Left lung (tissue), 10 donors: ENCODE data around the gene MMAB. TPM values are rescaled to one million over a fixed set of nuclear protein-coding genes. Genes with fewer than 3 reads are reported as not detected.
"Not testable (repeated sequence)": the region's sequence is repeated elsewhere in the genome, so short reads cannot be mapped to it uniquely, and the experiment has no call there.

ENCODE experiments used
- ATAC-seq: fragments of 200-7000 bp; cut with Tn5 transposase; one replicate; pipeline ENCODE4 v1.9.1; 2020; ENCODE audit warnings: moderate library complexity
- DNase-seq, 4 donors: peaks; one replicate each; pipeline ENCODE4 v3.0.0-alpha.2; 2013 to 2020
- H3K27ac ChIP-seq, 2 donors: fragments of 200-600 bp; sonication (generic) in 1 of 2; one replicate each; pipeline versions ENCODE4 v1.5.0 to v1.8.0; 2020 to 2021
- H3K27me3 ChIP-seq, 2 donors: fragments of 200-600 bp; sonication (generic) in 1 of 2; one replicate each; pipeline versions ENCODE4 v1.5.0 to v1.8.0; 2020 to 2021
- H3K36me3 ChIP-seq, 2 donors: fragments of 200-600 bp; sonication (generic) in 1 of 2; one replicate each; pipeline versions ENCODE4 v1.5.0 to v1.8.0; 2020 to 2021
- H3K4me1 ChIP-seq, 2 donors: fragments of 200-600 bp; one replicate each; pipeline ENCODE4 v1.8.0; 2021
- H3K4me3 ChIP-seq, 2 donors: fragments of 200-600 bp; sonication (generic) in 1 of 2; one replicate each; pipeline versions ENCODE4 v1.5.0 to v1.8.0; 2020 to 2021; ENCODE audit warnings: mild to moderate bottlenecking in 1 of 2
- H3K9me3 ChIP-seq, 2 donors: fragments of 200-600 bp; sonication (generic) in 1 of 2; one replicate each; pipeline versions ENCODE4 v1.5.0 to v1.8.0; 2020 to 2021
- CTCF ChIP-seq, 2 donors: fragments of 200-600 bp; sonication (generic) in 1 of 2; IDR thresholded peaks; one replicate each; pipeline versions ENCODE4 v1.5.0 to v1.8.0; 2021; ENCODE audit warnings: antibody characterized with exemption in 2 of 2
- intact Hi-C, 2 donors: fragments of 100-400 bp; cut with DNase I; formaldehyde crosslinking; loops; one replicate each; pipeline versions ENCODE4 v1.11.2 to v1.14.2; 2022
- polyA plus RNA-seq, 6 donors: library from polyadenylated mRNA; unstranded; fragments of 120-200 nt; gene quantifications; one replicate each; pipeline ENCODE4 v1.2.1, GENCODE V29; 2013; ENCODE audit not compliant: insufficient read length in 6 of 6
- total RNA-seq, 2 donors: library from RNA; stranded (reverse); fragmentation: NEBNext Ultra II Directional; extraction: Animal tissue kit (Norgen Biotek cat#: 25700); gene quantifications; one replicate each; pipeline ENCODE4 v1.2.1, GENCODE V29; 2021
- donor health status: DM: no; HTN: yes; CAD: no.
- donor health status: DM: no; HTN: no; CAD: no.

MMAB gene
- total and polyA plus RNA-seq, 8 donors = 24.9 to 76.1 (median 32.3) TPM

GRCh38 chr12:109605599-109606228, 32.4 kb upstream of the MMAB start:
- no peak overlapping the region for H3K4me3 ChIP-seq
- no peaks in the 10 kb centered on the region for H3K9me3 ChIP-seq
- H3K36me3 ChIP-seq = no peaks in the 10 kb centered on the region
- no peak for TF ChIP-seq CTCF (IDR thresholded peaks at IDR 0.05)
- no peak overlapping the region for H3K27ac ChIP-seq
- ATAC-seq = no peak
- H3K27me3 ChIP-seq = peaks cover 0 to 34% of the 10 kb centered on the region in 2 donors
- DNase-seq = no peak
- no peaks in the 10 kb centered on the region for H3K4me1 ChIP-seq
- intact Hi-C loops = no loop called here

- no peak for TF ChIP-seq CTCF (IDR thresholded peaks at IDR 0.05)
- Histone ChIP-seq H3K4me1 (no peaks in the 10 kb centered on the region), H3K27ac (no peak overlapping the region), H3K36me3 (no peaks in the 10 kb centered on the region), H3K9me3 (no peaks in the 10 kb centered on the region), H3K4me3 (no peak overlapping the region), H3K27me3 (peaks cover 0 to 34% of the 10 kb centered on the region in 2 donors)
- ATAC-seq (no peak), DNase-seq (no peak)
- intact Hi-C loops = no loop called here
Measured at GRCh38 chr12:109605016-109605415, 31.7 kb upstream of the MMAB start.

- Histone ChIP-seq H3K27ac (no peak overlapping the region), H3K9me3 (no peaks in the 10 kb centered on the region), H3K4me3 (no peak overlapping the region), H3K4me1 (no peaks in the 10 kb centered on the region), H3K36me3 (no peaks in the 10 kb centered on the region), H3K27me3 (peaks cover 0 to 34% of the 10 kb centered on the region in 2 donors)
- TF ChIP-seq CTCF (IDR thresholded peaks at IDR 0.05) = no peak
- no peak for DNase-seq
- intact Hi-C loops = no loop called here
- ATAC-seq = no peak
Measured at GRCh38 chr12:109604132-109604585, 30.9 kb upstream of the MMAB start.

- H3K4me3 ChIP-seq, intact Hi-C loops, H3K27ac ChIP-seq, H3K4me1 ChIP-seq, H3K36me3 ChIP-seq, ATAC-seq, H3K9me3 ChIP-seq: not testable (repeated sequence)
- peaks cover 0 to 26% of the 10 kb centered on the region in 2 donors for H3K27me3 ChIP-seq
- DNase-seq = peak in 1 of 4 donors; percentile 3
Measured at GRCh38 chr12:109602132-109602531, 28.8 kb upstream of the MMAB start.

GRCh38 chr12:109601557-109601956, 28.3 kb upstream of the MMAB start:
- no peaks in the 10 kb centered on the region for H3K9me3 ChIP-seq
- no peak for TF ChIP-seq CTCF (IDR thresholded peaks at IDR 0.05)
- peaks cover 4 to 9% of the 10 kb centered on the region in 2 donors for H3K4me1 ChIP-seq
- ATAC-seq (no peak), DNase-seq (peak in 1 of 4 donors; percentile 10)
- no peak overlapping the region for H3K27ac ChIP-seq
- peaks cover 0 to 6% of the 10 kb centered on the region in 2 donors for H3K36me3 ChIP-seq
- H3K4me3 ChIP-seq = no peak overlapping the region
- intact Hi-C loops = no loop called here
- H3K27me3 ChIP-seq = peaks cover 0 to 20% of the 10 kb centered on the region in 2 donors

- H3K4me1 ChIP-seq = peaks cover 4 to 9% of the 10 kb centered on the region in 2 donors
- H3K27ac ChIP-seq = no peak overlapping the region
Measured at GRCh38 chr12:109600995-109601394, 27.7 kb upstream of the MMAB start.

More at GRCh38 chr12:109600995-109601394, 27.7 kb upstream of the MMAB start:
- no peak for TF ChIP-seq CTCF (IDR thresholded peaks at IDR 0.05)
- no peak for ATAC-seq
- Histone ChIP-seq H3K27me3 (peaks cover 0 to 14% of the 10 kb centered on the region in 2 donors), H3K4me3 (no peak overlapping the region), H3K36me3 (peaks cover 0 to 11% of the 10 kb centered on the region in 2 donors), H3K9me3 (no peaks in the 10 kb centered on the region)
- no peak for DNase-seq
- intact Hi-C loops = no loop called here
